Fibroblast of upper back skin (primary cell): ENCODE measurements around the gene WSCD1.

Experiments
- DNase-seq: peaks from one replicate; pipeline ENCODE4 v3.0.0-alpha.2; 2013

The WSCD1 gene

GRCh38 chr17:6069539-6070429 is at the start of gene WSCD1:
TSS of gene WSCD1 (plus strand) at chr17:6070379. CDS start at chr17:6080659, 10,280 bp downstream.
- DNase-seq = no peak

- no peak for DNase-seq
Observed at GRCh38 chr17:6021011-6021400, 49.2 kb upstream of the WSCD1 start.

GRCh38 chr17:6021627-6022026 is 48.6 kb upstream of the WSCD1 start:
- no peak for DNase-seq

GRCh38 chr17:6023036-6023831 is 46.9 kb upstream of the WSCD1 start:
- no peak for DNase-seq

- DNase-seq = no peak
Observed at GRCh38 chr17:6024576-6024975, 45.6 kb upstream of the WSCD1 start.

GRCh38 chr17:6027342-6028024 is 42.7 kb upstream of the WSCD1 start:
- DNase-seq = no peak

- no peak for DNase-seq
Observed at GRCh38 chr17:6028294-6028693, 41.9 kb upstream of the WSCD1 start.

- no peak for DNase-seq
Observed at GRCh38 chr17:6035801-6036394, 34.3 kb upstream of the WSCD1 start.

- DNase-seq = no peak
Observed at GRCh38 chr17:6040504-6040903, 29.7 kb upstream of the WSCD1 start.

GRCh38 chr17:6041246-6041645 is 28.9 kb upstream of the WSCD1 start:
- no peak for DNase-seq

- no peak for DNase-seq
Observed at GRCh38 chr17:6043405-6043804, 26.8 kb upstream of the WSCD1 start.

- DNase-seq = no peak
Observed at GRCh38 chr17:6044261-6044660, 25.9 kb upstream of the WSCD1 start.

- no peak for DNase-seq
Observed at GRCh38 chr17:6045621-6046357, 24.4 kb upstream of the WSCD1 start.

GRCh38 chr17:6046431-6046830 is 23.7 kb upstream of the WSCD1 start:
- DNase-seq = peak; percentile 37

- no peak for DNase-seq
Observed at GRCh38 chr17:6046931-6047330, 23.2 kb upstream of the WSCD1 start.

GRCh38 chr17:6047966-6048365 is 22.2 kb upstream of the WSCD1 start:
- DNase-seq = peak; percentile 47

GRCh38 chr17:6048486-6048885 is 21.7 kb upstream of the WSCD1 start:
- no peak for DNase-seq

GRCh38 chr17:6052926-6053325 is 17.3 kb upstream of the WSCD1 start:
- DNase-seq = no peak

GRCh38 chr17:6054372-6054771 is 15.8 kb upstream of the WSCD1 start:
- DNase-seq = no peak

- DNase-seq = no peak
Observed at GRCh38 chr17:6056104-6056503, 14.1 kb upstream of the WSCD1 start.

GRCh38 chr17:6057562-6057961 is 12.6 kb upstream of the WSCD1 start:
- no peak for DNase-seq

GRCh38 chr17:6059406-6059805 is 10.8 kb upstream of the WSCD1 start:
- DNase-seq = no peak
